ENCODE data around the gene RS1.
A peak's percentile ranks its signal among the peaks of the same experiment; 100 is the strongest.

Gene RS1

GRCh38 chrX:18696653-18697052, 24.7 kb upstream of the RS1 start:
- H3K36me3 ChIP-seq (ENCODE audit: control insufficient read depth in 2 of 2, insufficient read depth in 1 of 2, low read length in 2 of 2) = no peaks in the 10 kb centered on the region
- ChIA-PET POLR2A (no interaction called here), CTCF (interaction anchor here (0.6 to 1.1 kb wide), 3 partner anchors 13 to 306 kb away, joined by 3 to 5 read pairs (median 3); no protein-coding TSS in a partner anchor)

GRCh38 chrX:18692541-18692940, 20.6 kb upstream of the RS1 start:
- ChIA-PET POLR2A (no interaction called here), CTCF (interaction anchor here (0.6 to 0.8 kb wide), 2 partner anchors 13 to 16 kb away, joined by 3 to 4 read pairs; no protein-coding TSS in a partner anchor)
- Histone ChIP-seq H3K9me3 (ENCODE audit: control insufficient read depth, insufficient read depth, low read depth, low read length) (no peaks in the 10 kb centered on the region), H3K36me3 (ENCODE audit: control insufficient read depth in 2 of 2, insufficient read depth in 1 of 2, low read length in 2 of 2) (no peaks in the 10 kb centered on the region), H3K27ac (ENCODE audit: extremely low read depth, low read depth, low read length) (no peak overlapping the region), H3K4me1 (ENCODE audit: control insufficient read depth, insufficient read depth, low read length) (no peaks in the 10 kb centered on the region), H3K4me3 (ENCODE audit: low read depth, low read length) (no peak overlapping the region)
- TF ChIP-seq ATF2 (tag by site-specific recombination; IDR thresholded peaks at IDR 0.05; ENCODE audit: low read depth) = no peak
- no peak for TF ChIP-seq ZBTB44 (tag by site-specific recombination; IDR thresholded peaks at IDR 0.05)
- no peak for TF ChIP-seq BCL11A (tag by site-specific recombination; IDR thresholded peaks at IDR 0.05; ENCODE audit: low read depth)
- TF ChIP-seq ZNF623 (tag by site-specific recombination; IDR thresholded peaks at IDR 0.05) = no peak
- no peak for TF ChIP-seq ZNF544 (tag by site-specific recombination; IDR thresholded peaks at IDR 0.05)
- no peak for TF ChIP-seq PRDM2 (tag by site-specific recombination; IDR thresholded peaks at IDR 0.05; ENCODE audit: borderline replicate concordance)
- TF ChIP-seq GFI1B (tag by site-specific recombination; IDR thresholded peaks at IDR 0.05) = no peak
- TF ChIP-seq ZNF558 (tag by site-specific recombination; IDR thresholded peaks at IDR 0.05) = no peak
- TF ChIP-seq ZNF350 (tag by site-specific recombination; IDR thresholded peaks at IDR 0.05) = no peak
- no peak for TF ChIP-seq ZNF138 (tag by site-specific recombination; IDR thresholded peaks at IDR 0.05; ENCODE audit: borderline replicate concordance)
- TF ChIP-seq PBX3 (CRISPR knock-in tag; IDR thresholded peaks at IDR 0.05) = no peak
- no peak for TF ChIP-seq ZNF521 (tag by site-specific recombination; IDR thresholded peaks at IDR 0.05)
- no peak for TF ChIP-seq ZNF18 (tag by site-specific recombination; IDR thresholded peaks at IDR 0.05)
- TF ChIP-seq ZNF701 (tag by site-specific recombination; IDR thresholded peaks at IDR 0.05) = no peak
- TF ChIP-seq ZNF121 (tag by site-specific recombination; IDR thresholded peaks at IDR 0.05) = no peak

More at GRCh38 chrX:18696653-18697052, 24.7 kb upstream of the RS1 start:
- Histone ChIP-seq H3K27ac (ENCODE audit: extremely low read depth, low read depth, low read length) (no peak overlapping the region), H3K4me3 (ENCODE audit: low read depth, low read length) (no peak overlapping the region), H3K4me1 (ENCODE audit: control insufficient read depth, insufficient read depth, low read length) (no peaks in the 10 kb centered on the region), H3K9me3 (ENCODE audit: control insufficient read depth, insufficient read depth, low read depth, low read length) (no peaks in the 10 kb centered on the region)
- TF ChIP-seq ZNF701 (tag by site-specific recombination; IDR thresholded peaks at IDR 0.05) = peak; percentile 90
- no peak for TF ChIP-seq ZNF629 (tag by site-specific recombination; IDR thresholded peaks at IDR 0.05)
